Astrocyte (in vitro differentiated cells and primary cell): ENCODE data around the gene SARNP.

Source experiments
- EZH2 ChIP-seq: IDR thresholded peaks from 2 replicates; pipeline ENCODE4 v1.6.1; 2012; ENCODE audit warnings: mild to moderate bottlenecking, low read length, inconsistent platforms; ENCODE audit not compliant: insufficient read depth
- TF ChIP-seq, protein P1 (sequence below): IDR thresholded peaks from 2 replicates; pipeline ENCODE4 v1.5.1; 2011; ENCODE audit warnings: low read depth, mild to moderate bottlenecking, inconsistent platforms, low read length, moderate library complexity; ENCODE audit not compliant: insufficient read depth

DNA sequence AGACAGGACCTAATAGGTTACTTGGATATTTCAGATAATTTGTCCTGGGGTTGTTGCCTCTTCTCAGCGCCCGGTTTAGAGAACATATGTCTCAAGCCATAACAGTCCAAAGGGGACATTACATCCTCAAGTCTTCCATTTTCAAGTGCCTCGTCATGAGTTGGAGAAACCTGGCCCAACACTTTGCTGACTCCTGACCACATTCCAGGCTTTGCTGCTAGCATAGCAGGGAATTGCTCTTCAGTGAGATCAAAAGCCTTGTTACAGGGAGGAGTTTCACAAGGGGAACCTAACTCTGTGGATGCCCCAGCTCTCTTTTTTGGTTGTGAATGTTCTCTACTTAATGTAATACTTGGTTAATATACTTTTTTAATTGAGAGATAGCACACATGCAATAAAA is 33.4 kb upstream of the SARNP start:
- TF ChIP-seq, protein P1, sequence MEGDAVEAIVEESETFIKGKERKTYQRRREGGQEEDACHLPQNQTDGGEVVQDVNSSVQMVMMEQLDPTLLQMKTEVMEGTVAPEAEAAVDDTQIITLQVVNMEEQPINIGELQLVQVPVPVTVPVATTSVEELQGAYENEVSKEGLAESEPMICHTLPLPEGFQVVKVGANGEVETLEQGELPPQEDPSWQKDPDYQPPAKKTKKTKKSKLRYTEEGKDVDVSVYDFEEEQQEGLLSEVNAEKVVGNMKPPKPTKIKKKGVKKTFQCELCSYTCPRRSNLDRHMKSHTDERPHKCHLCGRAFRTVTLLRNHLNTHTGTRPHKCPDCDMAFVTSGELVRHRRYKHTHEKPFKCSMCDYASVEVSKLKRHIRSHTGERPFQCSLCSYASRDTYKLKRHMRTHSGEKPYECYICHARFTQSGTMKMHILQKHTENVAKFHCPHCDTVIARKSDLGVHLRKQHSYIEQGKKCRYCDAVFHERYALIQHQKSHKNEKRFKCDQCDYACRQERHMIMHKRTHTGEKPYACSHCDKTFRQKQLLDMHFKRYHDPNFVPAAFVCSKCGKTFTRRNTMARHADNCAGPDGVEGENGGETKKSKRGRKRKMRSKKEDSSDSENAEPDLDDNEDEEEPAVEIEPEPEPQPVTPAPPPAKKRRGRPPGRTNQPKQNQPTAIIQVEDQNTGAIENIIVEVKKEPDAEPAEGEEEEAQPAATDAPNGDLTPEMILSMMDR, result no peak
- TF ChIP-seq EZH2, result no peak
